Esophagus muscularis mucosa (tissue), 4 donors: Measurements from ENCODE around the gene DOCK10. TPM values are rescaled to one million over a fixed set of nuclear protein-coding genes. Genes with fewer than 3 reads are reported as not detected.

Experiments used
- DNase-seq: peaks from one replicate; pipeline ENCODE4 v3.0.0-alpha.2; 2017; ENCODE audit errors: extremely low spot score
- H3K27ac ChIP-seq, 4 donors: fragments of 200-600 bp; sonication (generic); replicated peaks in 1 of 4; 1 replicate in 3 of 4; 2 replicates in 1 of 4; pipeline ENCODE4 v1.5.1; 2016 to 2019; ENCODE audit warnings: mild to moderate bottlenecking in 1 of 4
- H3K27me3 ChIP-seq, 4 donors: fragments of 200-600 bp; sonication (generic); one replicate each; pipeline versions ENCODE4 v1.5.1 to v1.6.0; 2016 to 2019
- H3K36me3 ChIP-seq, 4 donors: fragments of 200-600 bp; sonication (generic); one replicate each; pipeline ENCODE4 v1.5.1; 2016 to 2019
- H3K4me1 ChIP-seq, 4 donors: fragments of 200-600 bp; sonication (generic); one replicate each; pipeline ENCODE4 v1.5.1; 2016 to 2019
- H3K4me3 ChIP-seq, 4 donors: fragments of 200-600 bp; sonication (generic); 1 replicate in 2 of 4; 2 replicates in 2 of 4; pipeline ENCODE4 v1.5.1; 2016 to 2019; ENCODE audit warnings: mild to moderate bottlenecking in 4 of 4, moderate library complexity in 1 of 4
- H3K9me3 ChIP-seq, 4 donors: fragments of 200-600 bp; sonication (generic); 1 replicate in 3 of 4; 2 replicates in 1 of 4; pipeline ENCODE4 v1.5.1; 2016 to 2019
- EP300 ChIP-seq: sonication (generic); formaldehyde crosslinking; IDR thresholded peaks from one replicate; pipeline ENCODE4 v1.6.1; 2017; ENCODE audit warnings: antibody characterized with exemption
- POLR2A ChIP-seq: fragments of 450-650 bp; IDR thresholded peaks from one replicate; pipeline ENCODE4 v1.6.1; 2017; ENCODE audit warnings: antibody characterized with exemption, moderate library complexity, mild to moderate bottlenecking, low read depth
- POLR2AphosphoS5 ChIP-seq, 2 donors: sonication (generic); formaldehyde crosslinking; IDR thresholded peaks; one replicate each; pipeline ENCODE4 v1.6.1; 2017; ENCODE audit warnings: antibody characterized with exemption in 2 of 2
- WGBS: methylation state at CpG from one replicate; pipeline ENCODE4 v1.1.5; 2018; 5-methylcytosine and 5-hydroxymethylcytosine counted together
- intact Hi-C: fragments of 100-400 bp; cut with DNase I; formaldehyde crosslinking; loops from one replicate; pipeline ENCODE4 v1.15.1; 2023
- total RNA-seq, 4 donors: library from RNA; depleted of rRNA; stranded (reverse); fragments of >200 nt; gene quantifications; one replicate each; pipeline versions ENCODE4 v1.1.0 to v1.2.1, GENCODE V29; 2016
- TF ChIP-seq, protein P1 (sequence below), 3 experiments: fragments of 200-600 bp in 2 of 3; fragments of 450-650 bp in 1 of 3; sonication (generic) in 2 of 3; IDR thresholded peaks; one replicate each; pipeline ENCODE4 v1.5.1; 2017 to 2019; ENCODE audit warnings: antibody characterized with exemption in 3 of 3, mild to moderate bottlenecking in 2 of 3, moderate library complexity in 1 of 3

DOCK10 gene
- total RNA-seq, 4 donors from 2014 or later, result 1.9 to 11.6 (median 6.3) TPM

DNA sequence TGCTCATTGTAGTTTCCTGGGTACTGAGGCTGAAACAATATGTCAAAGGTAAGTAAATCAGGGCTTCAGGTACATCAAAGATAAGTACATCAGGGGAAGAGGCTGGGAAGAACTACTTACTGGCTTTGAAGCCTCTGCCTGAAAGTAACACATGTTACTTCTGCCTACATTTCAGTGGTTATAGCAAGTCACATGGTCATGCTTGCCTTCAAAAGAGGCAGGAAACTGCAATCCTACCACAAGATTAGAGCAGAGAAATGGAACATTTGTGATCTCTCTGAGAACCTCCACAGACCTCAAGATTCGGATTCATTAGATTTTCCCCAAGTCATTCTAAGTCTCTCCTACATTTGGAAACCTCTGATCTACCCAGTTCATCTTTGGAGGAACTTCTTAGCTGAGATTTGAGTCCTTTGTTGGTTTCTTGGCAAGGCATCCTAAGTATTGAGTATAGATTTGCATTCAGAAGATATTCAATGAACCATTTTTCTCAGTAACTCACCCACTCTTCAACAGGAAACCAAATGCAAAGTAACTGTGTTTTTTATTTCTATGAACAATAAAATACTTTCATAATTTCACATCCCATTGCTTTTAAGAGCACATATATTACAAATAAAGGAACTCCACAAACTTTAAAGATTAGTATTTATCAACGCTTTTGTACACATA, 277.6 kb downstream of the DOCK10 start:
- no peak for TF ChIP-seq EP300
- no peak for TF ChIP-seq POLR2A
- TF ChIP-seq, protein P1, sequence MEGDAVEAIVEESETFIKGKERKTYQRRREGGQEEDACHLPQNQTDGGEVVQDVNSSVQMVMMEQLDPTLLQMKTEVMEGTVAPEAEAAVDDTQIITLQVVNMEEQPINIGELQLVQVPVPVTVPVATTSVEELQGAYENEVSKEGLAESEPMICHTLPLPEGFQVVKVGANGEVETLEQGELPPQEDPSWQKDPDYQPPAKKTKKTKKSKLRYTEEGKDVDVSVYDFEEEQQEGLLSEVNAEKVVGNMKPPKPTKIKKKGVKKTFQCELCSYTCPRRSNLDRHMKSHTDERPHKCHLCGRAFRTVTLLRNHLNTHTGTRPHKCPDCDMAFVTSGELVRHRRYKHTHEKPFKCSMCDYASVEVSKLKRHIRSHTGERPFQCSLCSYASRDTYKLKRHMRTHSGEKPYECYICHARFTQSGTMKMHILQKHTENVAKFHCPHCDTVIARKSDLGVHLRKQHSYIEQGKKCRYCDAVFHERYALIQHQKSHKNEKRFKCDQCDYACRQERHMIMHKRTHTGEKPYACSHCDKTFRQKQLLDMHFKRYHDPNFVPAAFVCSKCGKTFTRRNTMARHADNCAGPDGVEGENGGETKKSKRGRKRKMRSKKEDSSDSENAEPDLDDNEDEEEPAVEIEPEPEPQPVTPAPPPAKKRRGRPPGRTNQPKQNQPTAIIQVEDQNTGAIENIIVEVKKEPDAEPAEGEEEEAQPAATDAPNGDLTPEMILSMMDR (IDR thresholded peaks at IDR 0.05), result no peak
- TF ChIP-seq POLR2AphosphoS5 (IDR thresholded peaks at IDR 0.05), result no peak
- intact Hi-C loops, result no loop called here
- no peak overlapping the region for H3K27ac ChIP-seq
- no peaks in the 10 kb centered on the region for H3K27me3 ChIP-seq
- DNase-seq, result no peak
- peaks cover 0 to 4% (median 0%) of the 10 kb centered on the region in 4 donors for H3K36me3 ChIP-seq
- H3K4me3 ChIP-seq, result no peak overlapping the region
- H3K9me3 ChIP-seq, result no peaks in the 10 kb centered on the region
- H3K4me1 ChIP-seq, result no peaks in the 10 kb centered on the region
- 98% methylated on average over 2 of the region's 2 CpGs for WGBS

DNA sequence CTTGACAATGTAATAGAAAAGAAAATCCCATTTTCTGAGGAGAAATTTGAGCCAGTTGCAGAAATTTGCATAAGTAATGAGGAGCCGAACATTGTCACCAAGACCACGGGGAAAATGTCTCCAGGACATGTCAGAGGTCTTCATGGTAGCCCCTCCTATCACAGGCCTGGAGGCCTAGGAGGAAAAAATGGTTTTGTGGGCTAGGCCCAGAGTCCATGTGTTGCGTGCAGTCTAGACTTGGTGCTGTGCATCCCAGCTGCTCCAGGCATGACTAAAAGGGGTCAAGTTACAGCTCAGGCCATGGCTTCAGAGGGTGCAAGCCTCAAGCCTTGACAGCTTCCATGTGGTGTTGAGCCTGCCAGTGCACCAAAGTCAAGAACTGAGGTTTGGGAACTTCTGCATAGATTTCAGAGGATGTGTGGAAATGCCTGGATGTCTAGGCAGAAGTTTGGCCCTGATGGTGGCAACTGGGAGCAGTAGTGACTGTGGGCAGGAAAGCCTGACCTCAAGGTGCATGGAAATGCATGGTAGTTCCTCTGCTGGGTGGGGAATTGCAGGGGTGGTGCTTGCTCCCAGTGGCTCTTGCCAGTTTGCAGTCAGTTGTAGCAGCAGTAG, 284.2 kb downstream of the DOCK10 start:
- TF ChIP-seq POLR2AphosphoS5 (IDR thresholded peaks at IDR 0.05) (no peak), EP300 (no peak), POLR2A (no peak)
- TF ChIP-seq, protein P1 (IDR thresholded peaks at IDR 0.05), result no peak
- no peaks in the 10 kb centered on the region for H3K27me3 ChIP-seq
- intact Hi-C loops, result no loop called here
- 90% methylated on average over 3 of the region's 3 CpGs for WGBS
- H3K36me3 ChIP-seq, result no peaks in the 10 kb centered on the region
- H3K4me3 ChIP-seq, result no peak overlapping the region
- no peaks in the 10 kb centered on the region for H3K4me1 ChIP-seq
- no peak for DNase-seq
- H3K27ac ChIP-seq, result no peak overlapping the region
- H3K9me3 ChIP-seq, result peaks cover 0 to 10% (median 3%) of the 10 kb centered on the region in 4 donors

DNA sequence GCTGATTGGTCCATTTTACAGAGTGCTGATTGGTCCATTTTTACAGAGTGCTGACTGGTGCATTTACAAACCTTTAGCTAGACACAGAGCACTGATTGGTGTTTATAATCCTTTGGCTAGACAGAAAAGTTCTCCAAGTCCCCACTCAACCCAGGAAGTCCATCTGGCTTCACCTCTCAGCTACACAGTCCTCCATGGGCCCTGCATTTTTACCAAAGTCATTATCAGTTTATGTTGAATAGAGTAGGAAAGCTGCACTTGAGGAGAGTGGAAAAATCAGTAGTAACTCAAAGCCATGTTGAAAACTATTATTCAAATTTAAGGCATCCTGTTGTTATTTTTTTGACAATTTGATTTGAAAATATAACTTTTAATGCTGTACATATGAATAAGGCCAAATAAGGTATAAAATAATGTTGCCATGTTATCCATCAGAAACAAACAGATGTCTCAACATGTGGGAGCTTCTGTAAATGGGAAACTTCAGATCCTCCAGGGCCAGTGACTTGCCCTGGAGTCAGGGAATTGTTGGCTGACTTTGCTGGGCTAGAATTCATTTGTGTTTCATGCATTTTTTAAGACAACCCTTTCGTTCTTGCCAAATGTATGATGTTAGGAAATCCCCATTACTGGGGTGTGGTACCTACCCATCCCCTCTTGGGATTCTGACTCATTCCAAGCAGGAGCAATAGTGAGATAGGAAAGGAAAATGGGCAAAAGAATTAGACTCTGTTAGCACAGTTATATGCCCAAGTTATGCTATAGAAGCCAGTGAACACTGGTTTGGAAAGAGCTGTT, 288.3 kb downstream of the DOCK10 start:
- peaks cover 0 to 10% (median 3%) of the 10 kb centered on the region in 4 donors for H3K9me3 ChIP-seq
- H3K4me3 ChIP-seq, result no peak overlapping the region
- TF ChIP-seq EP300 (no peak), POLR2AphosphoS5 (IDR thresholded peaks at IDR 0.05) (no peak), POLR2A (no peak)
- TF ChIP-seq, protein P1 (IDR thresholded peaks at IDR 0.05), result no peak
- 45% methylated on average over 1 of the region's 1 CpG for WGBS
- H3K27me3 ChIP-seq, result no peaks in the 10 kb centered on the region
- H3K36me3 ChIP-seq, result no peaks in the 10 kb centered on the region
- no peak overlapping the region for H3K27ac ChIP-seq
- intact Hi-C loops, result no loop called here
- DNase-seq, result no peak
- H3K4me1 ChIP-seq, result no peaks in the 10 kb centered on the region

DNA sequence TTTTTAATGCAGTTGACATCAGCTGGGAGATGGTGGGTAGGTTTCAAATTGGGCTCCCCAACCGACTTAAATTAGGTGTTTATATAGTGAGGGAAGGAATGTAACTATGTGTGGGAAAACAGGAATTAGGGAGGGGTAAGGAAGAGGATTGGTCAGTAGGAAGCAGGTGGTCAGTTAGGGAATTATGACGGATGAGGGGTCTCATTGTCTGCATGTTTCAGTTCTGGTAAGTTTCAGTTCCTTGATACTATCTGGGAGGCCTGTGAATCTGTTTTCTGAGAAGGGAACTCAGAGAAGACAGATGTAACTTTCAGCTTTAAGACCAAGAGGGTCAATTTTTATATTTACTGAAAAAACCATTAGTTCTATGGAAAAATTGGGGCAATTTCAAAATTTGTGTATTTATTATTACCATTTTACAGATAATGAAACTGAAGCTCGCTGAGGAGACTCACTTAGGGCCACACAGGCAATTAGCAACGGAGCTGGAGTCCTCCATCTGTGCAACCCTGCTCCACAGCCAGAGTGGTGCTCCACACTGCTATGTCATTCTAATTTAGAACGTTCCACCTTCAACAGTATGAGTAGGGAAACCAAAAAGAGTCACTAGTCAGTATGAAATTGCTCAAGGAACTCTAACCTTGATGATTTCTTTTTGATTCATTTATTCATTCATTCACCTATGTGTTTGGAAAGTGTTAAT, 290.1 kb downstream of the DOCK10 start:
- intact Hi-C loops, result no loop called here
- no peaks in the 10 kb centered on the region for H3K36me3 ChIP-seq
- H3K4me1 ChIP-seq, result no peaks in the 10 kb centered on the region
- no peak for DNase-seq
- H3K27me3 ChIP-seq, result no peaks in the 10 kb centered on the region
- WGBS, result 73% methylated on average over 5 of the region's 5 CpGs
- no peak overlapping the region for H3K27ac ChIP-seq
- no peak overlapping the region for H3K4me3 ChIP-seq
- TF ChIP-seq EP300 (no peak), POLR2A (no peak), POLR2AphosphoS5 (IDR thresholded peaks at IDR 0.05) (no peak)
- TF ChIP-seq, protein P1 (IDR thresholded peaks at IDR 0.05), result no peak
- no peaks in the 10 kb centered on the region for H3K9me3 ChIP-seq
